Subcutaneous abdominal adipose tissue (tissue), 5 donors: Measurements from ENCODE around the gene HMG20B.
"Not testable (repeated sequence)": the region's sequence is repeated elsewhere in the genome, so short reads cannot be mapped to it uniquely, and the experiment has no call there.

ENCODE experiments used
- H3K27ac ChIP-seq: one replicate; pipeline ENCODE4 v1.7.0; 2013; ENCODE audit warnings: low read depth, mild to moderate bottlenecking, inconsistent platforms, low read length, moderate library complexity
- H3K27me3 ChIP-seq, 5 donors: one replicate each; pipeline ENCODE4 v1.7.0; 2013; ENCODE audit warnings: low read length in 5 of 5, inconsistent platforms in 1 of 5; ENCODE audit not compliant: control insufficient read depth in 5 of 5, insufficient read depth in 4 of 5
- H3K36me3 ChIP-seq, 5 donors: one replicate each; pipeline ENCODE4 v1.7.0; 2013; ENCODE audit warnings: low read length in 5 of 5; ENCODE audit not compliant: control insufficient read depth in 5 of 5, insufficient read depth in 5 of 5
- H3K4me1 ChIP-seq, 5 donors: one replicate each; pipeline ENCODE4 v1.7.0; 2013; ENCODE audit warnings: low read length in 5 of 5, mild to moderate bottlenecking in 3 of 5, moderate library complexity in 1 of 5; ENCODE audit not compliant: control insufficient read depth in 5 of 5, insufficient read depth in 5 of 5
- H3K4me3 ChIP-seq, 5 donors: one replicate each; pipeline ENCODE4 v1.7.0; 2013; ENCODE audit warnings: low read length in 5 of 5, low read depth in 1 of 5
- H3K9ac ChIP-seq, 5 donors: one replicate each; pipeline ENCODE4 v1.7.0; 2013; ENCODE audit warnings: low read length in 5 of 5, mild to moderate bottlenecking in 4 of 5, moderate library complexity in 3 of 5
- H3K9me3 ChIP-seq, 5 donors: one replicate each; pipeline ENCODE4 v1.7.0; 2013; ENCODE audit warnings: low read length in 5 of 5; ENCODE audit not compliant: control insufficient read depth in 5 of 5
- donor health status: healthy.
- donor health status: healthy.
- donor health status: healthy.
- donor health status: healthy.
- donor health status: healthy.

The HMG20B gene

DNA sequence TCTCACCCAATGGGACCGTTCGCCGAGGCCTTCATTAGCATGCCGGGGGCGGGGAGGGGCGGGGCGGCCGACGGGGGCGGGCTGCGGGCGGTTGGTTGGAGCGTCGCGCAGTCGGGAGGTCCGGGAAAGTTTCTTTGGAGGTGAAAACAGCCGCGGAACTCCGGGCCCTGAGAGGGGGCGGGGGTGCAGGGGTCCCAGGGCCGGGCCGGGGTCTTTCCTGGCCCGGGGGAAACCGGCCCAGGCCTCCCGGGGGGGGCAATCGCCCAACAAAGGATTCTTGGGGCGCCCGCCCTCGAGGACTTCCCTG lies at the start of gene HMG20B:
Gene HMG20B (plus strand): TSS at position 90 of the 307 bp plus-strand sequence. CDS start 366 bp downstream, outside the sequence.
- Histone ChIP-seq H3K27me3 (no peaks in the 10 kb centered on the region), H3K9ac (peak within 1 kb of the TSS in 4 of 5 donors; percentile 60 to 80 (median 72)), H3K27ac (no peak within 1 kb of the TSS), H3K4me3 (peak within 1 kb of the TSS; percentile 71 to 83 (median 82)), H3K4me1 (peaks cover 4 to 31% (median 28%) of the 10 kb centered on the region in 5 donors), H3K36me3 (peaks cover 0 to 15% (median 5%) of the 10 kb centered on the region in 5 donors), H3K9me3 (no peaks in the 10 kb centered on the region)

DNA sequence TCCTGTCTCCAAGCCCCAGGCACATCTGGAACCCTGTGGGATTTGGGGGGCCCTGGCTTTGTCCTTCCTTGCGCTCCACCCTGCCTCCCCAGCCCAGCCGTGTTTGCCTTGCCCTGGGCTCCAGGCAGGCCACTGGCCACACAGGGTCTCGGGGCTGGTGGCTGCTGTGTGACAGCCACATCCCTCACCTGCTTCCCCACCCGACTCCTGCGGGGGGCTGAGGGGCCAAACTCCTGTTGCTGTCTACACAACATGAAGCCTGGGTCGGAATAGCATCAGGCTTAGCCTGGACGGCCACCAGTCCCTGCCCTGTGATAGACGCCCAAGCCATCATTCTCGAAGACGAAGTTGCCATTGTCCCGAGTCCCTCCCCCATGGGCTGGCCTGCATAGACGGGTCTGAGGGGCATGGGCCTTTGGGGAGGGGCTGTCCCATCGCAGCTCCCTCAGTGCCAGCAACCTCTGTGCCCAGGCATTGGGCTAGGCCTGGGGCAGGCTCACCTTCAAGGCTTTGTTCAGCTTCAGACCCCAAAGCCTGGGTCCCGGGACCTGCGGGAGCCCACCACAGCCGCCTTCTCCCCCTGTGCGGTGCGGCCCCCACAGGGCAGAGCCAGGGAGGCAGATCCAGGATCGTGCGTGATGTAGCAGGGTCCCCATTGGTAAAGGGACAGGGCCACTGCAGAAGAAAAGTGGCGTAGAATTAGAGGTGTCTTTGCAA lies 49.2 kb upstream of the HMG20B start:
- no peak overlapping the region for H3K27ac ChIP-seq
- H3K36me3 ChIP-seq = peaks cover 0 to 83% (median 63%) of the 10 kb centered on the region in 5 donors
- H3K27me3 ChIP-seq = no peaks in the 10 kb centered on the region
- H3K9me3 ChIP-seq = no peaks in the 10 kb centered on the region
- H3K9ac ChIP-seq = no peak overlapping the region
- no peak overlapping the region for H3K4me3 ChIP-seq
- no peaks in the 10 kb centered on the region for H3K4me1 ChIP-seq

DNA sequence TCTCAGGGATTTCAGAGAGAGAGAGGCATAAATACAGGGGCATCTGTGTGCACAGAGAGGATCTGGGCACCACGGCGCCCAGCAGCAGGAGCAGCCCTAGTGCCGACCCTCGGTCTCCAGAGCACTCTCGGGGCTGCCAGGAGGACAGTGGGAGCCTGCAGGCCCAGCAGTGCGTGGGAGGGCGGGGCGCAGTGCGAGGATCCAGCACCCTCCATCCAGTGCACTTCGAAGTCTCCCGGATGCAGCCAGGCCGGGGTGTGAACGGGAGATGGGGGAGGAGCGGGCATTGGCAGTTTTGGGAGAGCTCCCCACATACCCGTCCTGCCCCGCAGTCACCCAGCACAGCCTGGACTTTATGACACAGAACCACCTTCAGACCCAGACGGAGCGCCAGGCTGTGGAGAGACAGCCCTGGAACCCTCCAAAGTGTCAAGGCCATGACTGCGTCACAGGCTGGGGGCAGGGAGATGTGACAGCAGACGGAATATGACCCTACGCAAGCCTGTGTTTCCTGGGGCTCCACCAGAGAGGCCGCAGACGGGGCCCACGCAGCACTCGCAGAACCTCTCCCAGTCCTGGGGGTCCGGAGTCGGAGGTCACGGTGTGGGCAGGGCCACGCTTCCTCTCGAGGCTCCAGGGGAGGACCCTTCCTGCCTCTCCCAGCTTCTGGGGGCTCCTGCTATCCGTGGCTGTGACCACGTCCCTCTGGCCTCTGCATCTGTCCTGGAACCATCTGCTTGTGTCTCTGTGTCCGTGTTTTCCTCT lies 48.5 kb upstream of the HMG20B start:
- Histone ChIP-seq H3K27ac (no peak overlapping the region), H3K9ac (no peak overlapping the region), H3K27me3 (no peaks in the 10 kb centered on the region), H3K4me1 (no peaks in the 10 kb centered on the region), H3K9me3 (no peaks in the 10 kb centered on the region), H3K36me3 (peaks cover 0 to 79% (median 58%) of the 10 kb centered on the region in 5 donors), H3K4me3 (no peak overlapping the region)

- H3K4me3 ChIP-seq = no peak overlapping the region
- no peaks in the 10 kb centered on the region for H3K4me1 ChIP-seq
- no peak overlapping the region for H3K27ac ChIP-seq
- H3K9me3 ChIP-seq = no peaks in the 10 kb centered on the region
- no peaks in the 10 kb centered on the region for H3K27me3 ChIP-seq
- H3K9ac ChIP-seq = no peak overlapping the region
- peaks cover 0 to 73% (median 51%) of the 10 kb centered on the region in 5 donors for H3K36me3 ChIP-seq
Measured at GRCh38 chr19:3524904-3525451, 47.8 kb upstream of the HMG20B start.

- H3K4me3 ChIP-seq = no peak overlapping the region
- H3K4me1 ChIP-seq = no peaks in the 10 kb centered on the region
- H3K27me3 ChIP-seq = no peaks in the 10 kb centered on the region
- no peaks in the 10 kb centered on the region for H3K9me3 ChIP-seq
- no peak overlapping the region for H3K27ac ChIP-seq
- peaks cover 0 to 79% (median 66%) of the 10 kb centered on the region in 5 donors for H3K36me3 ChIP-seq
- no peak overlapping the region for H3K9ac ChIP-seq
Measured at GRCh38 chr19:3526507-3527237, 46.1 kb upstream of the HMG20B start.

GRCh38 chr19:3527238-3527910 lies 45.4 kb upstream of the HMG20B start:
- Histone ChIP-seq H3K36me3 (peaks cover 0 to 80% (median 71%) of the 10 kb centered on the region in 5 donors), H3K4me3 (no peak overlapping the region), H3K27me3 (no peaks in the 10 kb centered on the region), H3K9ac (no peak overlapping the region), H3K27ac (no peak overlapping the region), H3K4me1 (no peaks in the 10 kb centered on the region), H3K9me3 (no peaks in the 10 kb centered on the region)

- Histone ChIP-seq H3K36me3 (peaks cover 0 to 80% (median 77%) of the 10 kb centered on the region in 5 donors), H3K27me3 (no peaks in the 10 kb centered on the region), H3K9ac (no peak overlapping the region), H3K27ac (no peak overlapping the region), H3K4me1 (no peaks in the 10 kb centered on the region), H3K4me3 (no peak overlapping the region), H3K9me3 (no peaks in the 10 kb centered on the region)
Measured at GRCh38 chr19:3528080-3528479, 44.7 kb upstream of the HMG20B start.

DNA sequence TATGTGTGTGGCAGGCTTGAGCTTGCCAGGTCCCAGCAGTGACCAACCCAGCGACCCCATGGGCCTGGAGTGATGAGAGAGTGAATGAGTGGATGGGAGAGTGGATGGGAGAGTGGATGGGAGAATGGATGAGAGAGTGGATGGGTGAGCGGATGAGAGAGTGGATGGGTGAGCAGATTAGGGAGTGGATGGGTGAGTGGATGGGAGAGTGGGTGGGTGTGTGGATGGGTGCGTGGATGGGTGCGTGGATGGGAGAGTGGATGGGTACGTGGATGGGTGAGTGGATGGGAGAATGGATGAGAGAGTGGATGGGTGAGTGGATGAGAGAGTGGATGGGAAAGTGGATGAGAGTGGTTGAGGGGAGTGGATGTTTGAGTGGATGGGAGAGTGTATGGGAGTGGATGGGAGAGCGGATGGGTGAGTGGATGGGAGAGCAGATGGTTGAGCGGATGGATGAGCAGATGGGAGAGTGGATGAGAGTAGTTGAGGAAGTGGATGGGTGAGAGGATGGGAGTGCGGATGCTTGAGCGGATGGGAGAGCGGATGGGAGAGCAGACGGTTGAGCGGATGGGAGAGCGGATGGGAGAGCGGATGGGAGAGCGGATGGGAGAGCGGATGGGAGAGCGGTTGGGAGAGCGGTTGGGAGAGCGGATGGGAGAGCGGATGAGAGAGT lies 44.1 kb upstream of the HMG20B start:
- no peak overlapping the region for H3K9ac ChIP-seq
- H3K4me1 ChIP-seq = no peaks in the 10 kb centered on the region
- H3K9me3 ChIP-seq = no peaks in the 10 kb centered on the region
- no peaks in the 10 kb centered on the region for H3K27me3 ChIP-seq
- no peak overlapping the region for H3K4me3 ChIP-seq
- no peak overlapping the region for H3K27ac ChIP-seq
- peaks cover 0 to 80% (median 77%) of the 10 kb centered on the region in 5 donors for H3K36me3 ChIP-seq

DNA sequence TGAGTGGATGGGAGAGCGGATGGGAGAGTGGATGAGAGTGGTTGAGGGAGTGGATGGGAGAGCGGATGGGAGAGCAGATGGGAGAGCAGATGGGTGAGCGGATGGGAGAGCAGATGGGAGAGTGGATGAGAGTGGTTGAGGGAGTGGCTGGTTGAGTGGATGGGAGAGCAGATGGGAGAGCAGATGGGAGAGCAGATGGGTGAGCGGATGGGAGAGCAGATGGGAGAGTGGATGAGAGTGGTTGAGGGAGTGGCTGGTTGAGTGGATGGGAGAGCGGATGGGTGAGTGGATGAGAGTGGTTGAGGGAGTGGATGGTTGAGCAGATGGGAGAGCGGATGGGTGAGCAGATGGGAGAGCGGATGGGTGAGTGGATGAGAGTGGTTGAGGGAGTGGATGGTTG lies 43.4 kb upstream of the HMG20B start:
- not testable (repeated sequence) for H3K27ac ChIP-seq, H3K9ac ChIP-seq, H3K4me1 ChIP-seq, H3K9me3 ChIP-seq, H3K4me3 ChIP-seq, H3K27me3 ChIP-seq
- peaks cover 0 to 79% (median 75%) of the 10 kb centered on the region in 5 donors for H3K36me3 ChIP-seq
